Bronchial epithelial cell (primary cell): Measurements from ENCODE around the gene TMEM98. TPM values are rescaled to one million over a fixed set of nuclear protein-coding genes. Genes with fewer than 3 reads are reported as not detected.
"Not testable (repeated sequence)": the region's sequence is repeated elsewhere in the genome, so short reads cannot be mapped to it uniquely, and the experiment has no call there.

Experiments used
- DNase-seq: peaks from one replicate; pipeline ENCODE4 v3.0.0-alpha.2; 2010; ENCODE audit warnings: low read depth
- FAIRE-seq: peaks from 2 replicates; lab custom pipeline; 2011; peaks lifted over from hg19 to GRCh38; lab: Jason Lieb, UNC
- H3K27me3 ChIP-seq: 2 replicates; pipeline ENCODE4 v1.5.1; 2011; ENCODE audit warnings: low read length; ENCODE audit not compliant: control insufficient read depth, insufficient read depth
- H3K36me3 ChIP-seq: 2 replicates; pipeline ENCODE4 v1.5.1; 2011; ENCODE audit warnings: low read length; ENCODE audit not compliant: control insufficient read depth, insufficient read depth
- H3K4me3 ChIP-seq: 2 replicates; pipeline ENCODE4 v1.5.1; 2011; ENCODE audit warnings: mild to moderate bottlenecking, low read depth, low read length, control low read depth
- CTCF ChIP-seq: IDR thresholded peaks from 2 replicates; pipeline ENCODE4 v1.5.1; 2011; ENCODE audit warnings: mild to moderate bottlenecking, moderate library complexity, low read length, control low read depth, inconsistent platforms; ENCODE audit not compliant: insufficient read depth, severe bottlenecking
- total RNA-seq: library from RNA; depleted of rRNA; stranded (reverse); fragments of >200 nt; gene quantifications from 2 replicates; pipeline ENCODE4 v1.2.1, GENCODE V29; 2014

The TMEM98 gene
- total RNA-seq, 1 donor from 2014 or later = 22.4 TPM

DNA sequence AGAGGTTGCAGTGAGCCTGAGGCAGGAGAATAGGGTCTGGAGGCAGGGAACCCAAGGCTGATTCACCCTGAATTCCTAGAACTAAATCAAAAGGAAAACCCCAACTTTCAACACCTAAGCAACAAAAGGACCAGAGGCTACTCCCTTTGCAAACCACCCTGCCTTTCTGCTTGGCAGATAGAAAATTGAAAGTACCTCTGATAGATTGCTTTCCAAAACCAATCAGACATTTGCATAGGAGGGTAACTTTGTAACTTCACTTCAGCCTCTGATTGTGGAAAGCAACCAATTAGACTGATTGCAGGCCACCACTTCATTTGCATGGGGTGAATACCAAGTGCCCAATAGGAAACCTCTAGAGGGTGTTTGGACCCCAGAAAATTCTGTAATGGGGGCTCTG, 10.9 kb upstream of the TMEM98 start:
- no peak for DNase-seq
- no peaks in the 10 kb centered on the region for H3K36me3 ChIP-seq
- H3K27me3 ChIP-seq = no peaks in the 10 kb centered on the region
- no peak for FAIRE-seq
- no peak for TF ChIP-seq CTCF
- no peak overlapping the region for H3K4me3 ChIP-seq

GRCh38 chr17:32917842-32918241, 10.1 kb upstream of the TMEM98 start:
- TF ChIP-seq CTCF = no peak
- Histone ChIP-seq H3K36me3 (no peaks in the 10 kb centered on the region), H3K27me3 (no peaks in the 10 kb centered on the region), H3K4me3 (no peak overlapping the region)
- FAIRE-seq (no peak), DNase-seq (no peak)

DNA sequence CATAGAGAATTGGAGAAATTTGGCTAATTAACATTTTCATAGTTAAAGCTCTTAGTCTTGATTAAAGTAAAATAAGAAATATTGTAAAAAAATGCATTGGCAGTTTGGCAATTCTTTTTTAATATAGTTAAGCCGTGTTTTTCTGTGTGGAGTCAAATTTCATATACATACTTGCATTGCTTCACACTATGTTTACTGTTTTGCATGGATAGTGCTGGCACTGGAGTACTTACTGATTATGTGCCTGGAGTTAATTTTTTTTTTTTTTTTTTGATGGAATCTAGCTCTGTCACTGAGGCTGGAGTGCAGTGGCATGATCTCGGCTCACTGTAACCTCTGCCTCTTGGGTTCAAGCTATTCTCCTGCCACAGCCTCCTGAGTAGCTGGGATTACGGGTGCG, 8.1 kb upstream of the TMEM98 start:
- FAIRE-seq, H3K36me3 ChIP-seq, DNase-seq, H3K27me3 ChIP-seq, H3K4me3 ChIP-seq: not testable (repeated sequence)

DNA sequence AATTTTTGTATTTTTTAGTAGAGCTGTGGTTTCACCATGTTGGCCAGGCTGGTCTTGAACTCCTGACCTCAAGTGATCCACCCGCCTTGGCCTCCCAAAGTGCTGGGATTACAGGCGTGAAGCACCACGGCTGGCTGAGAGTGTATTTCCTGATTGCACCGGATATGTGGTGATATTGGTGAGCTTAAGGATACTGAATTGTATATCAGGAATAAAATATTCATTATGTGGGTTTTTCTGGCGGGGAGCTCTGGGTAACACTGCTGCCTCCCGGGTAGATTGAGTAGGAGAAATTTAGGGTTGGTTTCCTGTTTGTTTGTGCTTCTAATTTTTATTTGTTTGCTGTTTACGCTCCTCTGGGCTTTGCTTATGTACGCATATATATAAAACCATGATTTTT, 7.7 kb upstream of the TMEM98 start:
- FAIRE-seq (no peak), DNase-seq (no peak)
- TF ChIP-seq CTCF = no peak
- Histone ChIP-seq H3K4me3 (no peak overlapping the region), H3K27me3 (no peaks in the 10 kb centered on the region), H3K36me3 (no peaks in the 10 kb centered on the region)

DNA sequence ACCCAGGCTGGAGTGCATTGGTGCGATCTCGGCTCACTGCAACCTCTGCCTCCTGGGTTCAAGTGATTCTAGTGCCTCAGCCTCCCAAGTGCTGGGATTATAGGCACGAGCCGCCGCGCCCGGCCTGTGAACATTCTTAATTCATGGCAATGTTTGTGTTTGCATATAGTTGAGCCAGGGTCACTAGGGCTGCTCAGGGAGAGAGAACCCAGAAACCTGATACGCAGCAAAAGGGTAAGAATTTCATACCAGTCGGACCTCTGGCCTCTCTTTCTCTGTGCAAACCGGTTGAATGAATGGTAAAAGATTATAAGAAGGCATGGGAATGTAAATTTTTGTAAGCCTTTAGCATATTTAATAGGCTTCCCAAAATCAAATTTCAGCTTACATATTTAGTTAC, 6.9 kb upstream of the TMEM98 start:
- no peak overlapping the region for H3K4me3 ChIP-seq
- FAIRE-seq = no peak
- H3K36me3 ChIP-seq = no peaks in the 10 kb centered on the region
- no peak for DNase-seq
- H3K27me3 ChIP-seq = no peaks in the 10 kb centered on the region
- TF ChIP-seq CTCF = no peak

- not testable (repeated sequence) for H3K36me3 ChIP-seq, H3K27me3 ChIP-seq, H3K4me3 ChIP-seq, FAIRE-seq
- peak; percentile 21 for DNase-seq
Measured at GRCh38 chr17:32923905-32924304, 4.0 kb upstream of the TMEM98 start.

- H3K36me3 ChIP-seq = no peaks in the 10 kb centered on the region
- no peak for TF ChIP-seq CTCF
- DNase-seq (no peak), FAIRE-seq (no peak)
- H3K4me3 ChIP-seq = no peak overlapping the region
- no peaks in the 10 kb centered on the region for H3K27me3 ChIP-seq
Measured at GRCh38 chr17:32926183-32926582, 1.8 kb upstream of the TMEM98 start.

GRCh38 chr17:32926789-32927188, 1.2 kb upstream of the TMEM98 start:
- H3K36me3 ChIP-seq, FAIRE-seq, H3K27me3 ChIP-seq, H3K4me3 ChIP-seq, DNase-seq: not testable (repeated sequence)
